ENCODE data around the gene TAF15. TPM values are rescaled to one million over a fixed set of nuclear protein-coding genes. Genes with fewer than 3 reads are reported as not detected.

TAF15 gene
- total RNA-seq, 6 experiments from 2014 or later = 132 to 170 (median 146) TPM

- Mint-ChIP-seq H3K27me3 (ENCODE audit: insufficient read depth) (no peaks in the 10 kb centered on the region), H3K36me3 (ENCODE audit: low read depth) (peaks cover 5% of the 10 kb centered on the region), H3K27ac (no peak overlapping the region), H3K9me3 (no peaks in the 10 kb centered on the region), H3K4me3 (no peak overlapping the region), H3K4me1 (ENCODE audit: low read depth) (no peaks in the 10 kb centered on the region)
- TF ChIP-seq, protein P1, sequence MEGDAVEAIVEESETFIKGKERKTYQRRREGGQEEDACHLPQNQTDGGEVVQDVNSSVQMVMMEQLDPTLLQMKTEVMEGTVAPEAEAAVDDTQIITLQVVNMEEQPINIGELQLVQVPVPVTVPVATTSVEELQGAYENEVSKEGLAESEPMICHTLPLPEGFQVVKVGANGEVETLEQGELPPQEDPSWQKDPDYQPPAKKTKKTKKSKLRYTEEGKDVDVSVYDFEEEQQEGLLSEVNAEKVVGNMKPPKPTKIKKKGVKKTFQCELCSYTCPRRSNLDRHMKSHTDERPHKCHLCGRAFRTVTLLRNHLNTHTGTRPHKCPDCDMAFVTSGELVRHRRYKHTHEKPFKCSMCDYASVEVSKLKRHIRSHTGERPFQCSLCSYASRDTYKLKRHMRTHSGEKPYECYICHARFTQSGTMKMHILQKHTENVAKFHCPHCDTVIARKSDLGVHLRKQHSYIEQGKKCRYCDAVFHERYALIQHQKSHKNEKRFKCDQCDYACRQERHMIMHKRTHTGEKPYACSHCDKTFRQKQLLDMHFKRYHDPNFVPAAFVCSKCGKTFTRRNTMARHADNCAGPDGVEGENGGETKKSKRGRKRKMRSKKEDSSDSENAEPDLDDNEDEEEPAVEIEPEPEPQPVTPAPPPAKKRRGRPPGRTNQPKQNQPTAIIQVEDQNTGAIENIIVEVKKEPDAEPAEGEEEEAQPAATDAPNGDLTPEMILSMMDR (IDR thresholded peaks at IDR 0.05) = no peak
- DNase-seq = no peak
These were observed 47.3 kb downstream of the TAF15 start for GRCh38 chr17:35856603-35857002.

- no peak for DNase-seq
- no peaks in the 10 kb centered on the region for H3K9me3 Mint-ChIP-seq
- no peak overlapping the region for H3K27ac Mint-ChIP-seq
- H3K4me3 Mint-ChIP-seq = no peak overlapping the region
- TF ChIP-seq, protein P1 (IDR thresholded peaks at IDR 0.05) = no peak
- no peaks in the 10 kb centered on the region for H3K27me3 Mint-ChIP-seq (ENCODE audit: insufficient read depth)
- H3K36me3 Mint-ChIP-seq (ENCODE audit: low read depth) = no peaks in the 10 kb centered on the region; the same call in none of the 2 replicates
- peaks cover 15% of the 10 kb centered on the region for H3K4me1 Mint-ChIP-seq (ENCODE audit: low read depth)
These were observed 55.6 kb downstream of the TAF15 start for GRCh38 chr17:35864853-35865252.

DNA sequence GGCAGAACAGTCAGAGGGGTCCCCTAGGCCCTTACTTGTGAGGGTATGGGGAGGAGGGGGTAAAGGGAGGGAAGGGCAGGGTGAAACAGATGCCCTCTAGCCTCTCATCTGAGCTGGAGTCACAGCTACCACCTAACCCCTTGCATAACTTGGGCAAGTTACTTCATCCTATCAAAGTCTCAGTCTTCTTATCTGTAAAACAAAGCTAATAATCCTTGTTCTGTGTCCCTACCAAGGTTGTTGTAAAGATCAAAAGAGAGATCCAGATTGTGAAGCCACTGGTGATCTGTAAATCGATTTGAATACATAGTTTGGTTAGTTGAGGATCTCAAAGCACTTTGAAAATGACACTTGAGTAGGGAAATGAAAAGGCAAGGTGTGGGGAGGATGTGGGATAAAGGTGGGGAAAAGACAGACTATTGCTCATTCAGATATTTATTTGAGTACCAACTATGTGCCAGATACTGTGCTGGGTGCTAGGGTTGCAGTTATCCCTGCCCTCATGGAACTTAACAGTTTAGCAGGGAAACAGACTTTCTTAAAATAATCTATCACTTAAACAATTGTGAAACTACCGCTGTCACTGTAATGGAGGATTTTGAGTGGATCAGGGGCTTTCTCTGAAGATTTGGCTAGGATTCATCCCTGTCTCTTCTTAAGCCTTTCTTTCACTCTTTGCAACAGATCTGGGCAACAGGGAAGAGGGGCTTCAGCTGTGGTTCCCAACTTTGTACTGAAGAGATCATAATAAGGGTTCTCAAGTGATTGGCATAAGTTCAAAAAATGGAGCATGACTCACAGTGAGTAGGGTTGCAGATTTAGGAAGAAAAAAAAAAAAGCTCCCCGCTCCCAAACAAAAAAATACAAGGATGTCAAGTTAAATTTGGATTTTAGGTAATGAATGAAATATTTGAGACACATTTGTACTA, 56.4 kb downstream of the TAF15 start:
- no peaks in the 10 kb centered on the region for H3K9me3 Mint-ChIP-seq
- peaks cover 15% of the 10 kb centered on the region for H3K4me1 Mint-ChIP-seq (ENCODE audit: low read depth)
- H3K36me3 Mint-ChIP-seq (ENCODE audit: low read depth) = no peaks in the 10 kb centered on the region; the same call in none of the 2 replicates
- TF ChIP-seq, protein P1 (IDR thresholded peaks at IDR 0.05) = no peak
- peak overlapping the region; percentile 87; the same call in 1 of the 2 replicates for H3K27ac Mint-ChIP-seq
- H3K4me3 Mint-ChIP-seq = no peak overlapping the region
- H3K27me3 Mint-ChIP-seq (ENCODE audit: insufficient read depth) = no peaks in the 10 kb centered on the region
- peak; percentile 44 for DNase-seq

GRCh38 chr17:35866341-35866950, 57.2 kb downstream of the TAF15 start:
- Mint-ChIP-seq H3K36me3 (ENCODE audit: low read depth) (no peaks in the 10 kb centered on the region; the same call in 1 of the 2 replicates), H3K27ac (peak overlapping the region; percentile 87), H3K9me3 (no peaks in the 10 kb centered on the region), H3K27me3 (ENCODE audit: insufficient read depth) (no peaks in the 10 kb centered on the region), H3K4me3 (no peak overlapping the region), H3K4me1 (ENCODE audit: low read depth) (peaks cover 15% of the 10 kb centered on the region)
- TF ChIP-seq, protein P1 (IDR thresholded peaks at IDR 0.05) = no peak
- peak; percentile 49 for DNase-seq

DNA sequence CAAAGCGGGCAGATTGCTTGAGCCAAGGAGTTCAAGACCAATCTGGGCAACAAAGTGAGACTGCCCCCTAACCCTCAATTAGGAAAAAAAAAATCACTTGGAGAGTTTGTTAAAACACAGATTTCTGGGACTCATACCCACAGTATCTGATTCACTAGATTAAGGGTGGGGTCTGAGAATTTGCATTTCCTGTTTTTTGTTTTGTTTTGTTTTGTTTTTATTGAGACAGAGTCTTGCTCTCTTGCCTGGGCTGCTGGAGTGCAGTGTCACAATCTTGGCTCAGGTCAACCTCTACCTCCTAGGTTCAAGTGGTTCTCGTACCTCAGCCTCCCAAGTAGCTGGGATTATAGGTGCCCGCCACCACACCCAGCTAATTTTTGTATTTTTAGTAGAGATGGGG, 58.3 kb downstream of the TAF15 start:
- Mint-ChIP-seq H3K27me3 (ENCODE audit: insufficient read depth) (no peaks in the 10 kb centered on the region), H3K27ac (no peak overlapping the region)

More for the DNA sequence above, 58.3 kb downstream of the TAF15 start:
- TF ChIP-seq, protein P1 (IDR thresholded peaks at IDR 0.05) = no peak
- no peaks in the 10 kb centered on the region for H3K9me3 Mint-ChIP-seq
- H3K36me3 Mint-ChIP-seq (ENCODE audit: low read depth) = no peaks in the 10 kb centered on the region; the same call in 1 of the 2 replicates
- H3K4me1 Mint-ChIP-seq (ENCODE audit: low read depth) = peaks cover 15% of the 10 kb centered on the region
- no peak overlapping the region for H3K4me3 Mint-ChIP-seq
- DNase-seq = no peak

Measured in HFFc6 (cell line).